Central memory CD8-positive, alpha-beta T cell (primary cell): ENCODE data around the gene PGA5.
"Not testable (repeated sequence)": the region's sequence is repeated elsewhere in the genome, so short reads cannot be mapped to it uniquely, and the experiment has no call there.

Source experiments
- ATAC-seq: fragments of 150-1000 bp; cut with Tn5 transposase; replicated peaks from 2 replicates; pipeline ENCODE4 v1.10.0; 2022; ENCODE audit warnings: mild to moderate bottlenecking, moderate FRiP score, moderate number of reproducible peaks; ENCODE audit not compliant: poor library complexity, severe bottlenecking; ENCODE audit errors: extremely low read depth
- DNase-seq, 2 donors: peaks; one replicate each; pipeline ENCODE4 v3.0.0; 2021; ENCODE audit warnings: low spot score in 2 of 2
- H3K27ac Mint-ChIP-seq: one replicate; pipeline ENCODE4 v1.8.0; 2022; ENCODE audit warnings: low read depth, mild to moderate bottlenecking, moderate library complexity, mixed read lengths
- H3K27me3 Mint-ChIP-seq: one replicate; pipeline ENCODE4 v1.8.0; 2022; ENCODE audit warnings: mixed read lengths
- H3K36me3 Mint-ChIP-seq: one replicate; pipeline ENCODE4 v1.8.0; 2022; ENCODE audit warnings: mild to moderate bottlenecking, moderate library complexity, mixed read lengths; ENCODE audit not compliant: insufficient read depth
- H3K4me1 Mint-ChIP-seq: one replicate; pipeline ENCODE4 v1.8.0; 2022; ENCODE audit warnings: mixed read lengths
- H3K4me3 Mint-ChIP-seq: one replicate; pipeline ENCODE4 v1.8.0; 2022; ENCODE audit warnings: mild to moderate bottlenecking, moderate library complexity, mixed read lengths
- H3K9me3 Mint-ChIP-seq: one replicate; pipeline ENCODE4 v1.8.0; 2022; ENCODE audit warnings: mixed read lengths

Gene PGA5

GRCh38 chr11:61237130-61237529 lies 3.8 kb upstream of the PGA5 start:
- H3K4me3 Mint-ChIP-seq, H3K36me3 Mint-ChIP-seq, H3K4me1 Mint-ChIP-seq, H3K27me3 Mint-ChIP-seq, H3K27ac Mint-ChIP-seq, H3K9me3 Mint-ChIP-seq, DNase-seq, ATAC-seq: not testable (repeated sequence)

DNA sequence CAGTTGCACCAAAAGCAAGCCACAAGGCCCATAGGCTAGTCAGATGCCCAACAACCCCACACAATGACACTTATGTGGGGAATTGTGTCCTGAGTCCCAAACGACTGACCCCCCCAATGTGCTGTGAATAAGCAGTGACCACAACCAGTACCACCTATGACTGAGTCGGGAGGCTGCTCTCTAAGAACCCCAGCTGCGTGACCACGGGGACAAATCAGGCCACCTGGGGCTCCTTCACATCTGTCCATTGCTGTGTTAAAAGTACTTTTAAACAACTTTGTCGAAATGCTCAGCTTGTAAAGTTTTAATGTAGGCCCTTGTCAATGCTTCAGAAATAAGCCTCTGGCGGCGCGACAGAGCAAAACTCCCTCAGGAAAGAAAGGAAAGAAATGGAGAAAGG lies 687 bp upstream of the PGA5 start:
- not testable (repeated sequence) for DNase-seq, H3K4me1 Mint-ChIP-seq, ATAC-seq, H3K27me3 Mint-ChIP-seq, H3K4me3 Mint-ChIP-seq, H3K27ac Mint-ChIP-seq, H3K9me3 Mint-ChIP-seq, H3K36me3 Mint-ChIP-seq

GRCh38 chr11:61241526-61241925 lies 551 bp downstream of the PGA5 start:
- not testable (repeated sequence) for H3K27me3 Mint-ChIP-seq, H3K4me1 Mint-ChIP-seq, H3K9me3 Mint-ChIP-seq, H3K36me3 Mint-ChIP-seq, ATAC-seq, H3K27ac Mint-ChIP-seq, DNase-seq, H3K4me3 Mint-ChIP-seq

- not testable (repeated sequence) for ATAC-seq, H3K27ac Mint-ChIP-seq, DNase-seq, H3K9me3 Mint-ChIP-seq, H3K36me3 Mint-ChIP-seq, H3K4me3 Mint-ChIP-seq, H3K4me1 Mint-ChIP-seq
- H3K27me3 Mint-ChIP-seq: peaks cover 15% of the 10 kb centered on the region
Measured at GRCh38 chr11:61245284-61245964, 4.4 kb downstream of the PGA5 start.

DNA sequence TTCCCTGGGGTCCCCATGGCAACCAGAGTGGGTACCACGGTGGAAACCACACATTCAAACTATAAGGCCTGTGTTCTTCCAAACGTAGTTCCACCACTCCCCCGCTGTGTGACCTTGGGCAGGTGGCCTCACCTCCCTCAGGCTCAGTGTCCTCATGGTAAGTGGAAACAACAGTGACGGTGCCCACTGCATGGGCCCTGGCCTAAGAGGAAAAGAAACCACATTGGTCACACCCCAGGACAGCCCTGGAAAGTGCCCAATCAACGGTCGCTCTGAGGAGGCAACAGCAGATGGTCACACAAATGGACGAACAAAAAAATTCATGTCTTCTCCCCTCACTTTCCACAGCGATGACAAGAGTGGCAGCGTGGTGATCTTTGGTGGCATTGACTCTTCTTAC lies 7.1 kb downstream of the PGA5 start:
- H3K9me3 Mint-ChIP-seq, DNase-seq, ATAC-seq, H3K4me1 Mint-ChIP-seq, H3K4me3 Mint-ChIP-seq, H3K27ac Mint-ChIP-seq, H3K36me3 Mint-ChIP-seq: not testable (repeated sequence)
- peaks cover 26% of the 10 kb centered on the region for H3K27me3 Mint-ChIP-seq

GRCh38 chr11:61249201-61249600 lies 8.2 kb downstream of the PGA5 start:
- H3K4me3 Mint-ChIP-seq, H3K36me3 Mint-ChIP-seq, H3K27ac Mint-ChIP-seq, H3K4me1 Mint-ChIP-seq, ATAC-seq, DNase-seq, H3K9me3 Mint-ChIP-seq: not testable (repeated sequence)
- peaks cover 31% of the 10 kb centered on the region for H3K27me3 Mint-ChIP-seq

DNA sequence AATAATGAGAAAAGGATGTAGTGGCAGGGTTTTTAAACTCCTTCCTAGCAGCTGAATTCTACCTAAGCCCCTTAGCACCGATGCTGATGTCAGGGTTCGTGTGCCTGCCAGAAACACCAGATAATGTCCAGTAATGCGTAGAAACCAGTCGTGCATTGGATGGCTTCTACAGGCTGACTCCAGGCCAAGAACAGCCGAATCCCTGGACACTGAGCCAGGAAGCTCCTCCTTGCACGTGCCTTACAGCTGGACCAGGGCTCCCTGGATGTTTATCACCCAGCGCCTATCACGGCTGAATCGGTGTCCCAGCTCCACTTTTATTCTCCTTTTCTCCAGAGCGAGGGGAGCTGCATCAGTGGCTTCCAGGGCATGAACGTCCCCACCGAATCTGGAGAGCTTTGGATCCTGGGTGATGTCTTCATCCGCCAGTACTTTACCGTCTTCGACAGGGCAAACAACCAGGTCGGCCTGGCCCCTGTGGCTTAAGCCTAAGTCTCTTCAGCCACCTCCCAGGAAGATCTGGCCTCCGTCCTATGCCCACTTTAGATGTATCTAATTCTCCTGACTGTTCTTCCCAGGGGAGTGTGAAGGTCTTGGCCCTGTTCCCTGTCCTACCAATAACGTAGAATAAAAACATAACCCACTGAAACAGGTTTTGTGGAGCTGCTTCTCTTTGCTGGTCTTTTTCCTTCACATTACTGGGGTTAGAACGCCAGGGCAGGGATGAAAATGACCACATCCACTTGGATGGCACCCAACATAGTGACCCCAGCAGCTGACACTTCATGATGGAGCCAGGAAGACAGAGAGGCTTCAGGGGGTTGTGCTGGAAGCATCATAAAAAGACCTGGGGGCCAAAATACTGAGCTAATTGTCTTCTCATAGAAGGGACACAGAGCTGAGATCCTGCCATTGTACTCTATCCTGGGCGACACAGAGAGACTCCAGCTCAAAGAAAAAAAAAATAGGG lies 10.1 kb downstream of the PGA5 start:
- ATAC-seq: not testable (repeated sequence)
- peaks cover 31% of the 10 kb centered on the region for H3K27me3 Mint-ChIP-seq

DNA sequence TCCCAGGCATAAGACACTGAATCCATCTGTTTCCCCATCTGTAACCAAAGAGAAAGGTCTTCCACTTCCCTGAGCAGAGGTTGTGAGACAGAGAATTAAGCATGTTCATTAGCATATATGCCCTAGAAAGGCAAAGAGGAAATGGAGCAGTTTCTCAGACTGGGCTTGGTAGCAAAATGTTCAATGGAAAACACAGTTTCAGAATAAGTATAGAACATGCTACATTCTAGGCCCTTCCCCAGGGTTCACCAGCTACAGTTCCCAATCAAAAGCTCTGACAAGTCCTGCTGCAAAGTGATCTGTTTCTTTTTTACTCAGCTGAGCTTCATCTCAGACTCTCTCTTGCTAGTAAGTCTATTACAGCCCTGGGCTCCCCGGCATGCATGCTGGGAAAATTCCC lies 11.4 kb downstream of the PGA5 start:
- ATAC-seq, DNase-seq, H3K9me3 Mint-ChIP-seq, H3K27ac Mint-ChIP-seq, H3K4me1 Mint-ChIP-seq, H3K36me3 Mint-ChIP-seq, H3K4me3 Mint-ChIP-seq: not testable (repeated sequence)
- H3K27me3 Mint-ChIP-seq: peaks cover 37% of the 10 kb centered on the region

More for the DNA sequence above, 10.1 kb downstream of the PGA5 start:
- not testable (repeated sequence) for H3K27ac Mint-ChIP-seq, H3K36me3 Mint-ChIP-seq, DNase-seq, H3K4me3 Mint-ChIP-seq, H3K9me3 Mint-ChIP-seq, H3K4me1 Mint-ChIP-seq

DNA sequence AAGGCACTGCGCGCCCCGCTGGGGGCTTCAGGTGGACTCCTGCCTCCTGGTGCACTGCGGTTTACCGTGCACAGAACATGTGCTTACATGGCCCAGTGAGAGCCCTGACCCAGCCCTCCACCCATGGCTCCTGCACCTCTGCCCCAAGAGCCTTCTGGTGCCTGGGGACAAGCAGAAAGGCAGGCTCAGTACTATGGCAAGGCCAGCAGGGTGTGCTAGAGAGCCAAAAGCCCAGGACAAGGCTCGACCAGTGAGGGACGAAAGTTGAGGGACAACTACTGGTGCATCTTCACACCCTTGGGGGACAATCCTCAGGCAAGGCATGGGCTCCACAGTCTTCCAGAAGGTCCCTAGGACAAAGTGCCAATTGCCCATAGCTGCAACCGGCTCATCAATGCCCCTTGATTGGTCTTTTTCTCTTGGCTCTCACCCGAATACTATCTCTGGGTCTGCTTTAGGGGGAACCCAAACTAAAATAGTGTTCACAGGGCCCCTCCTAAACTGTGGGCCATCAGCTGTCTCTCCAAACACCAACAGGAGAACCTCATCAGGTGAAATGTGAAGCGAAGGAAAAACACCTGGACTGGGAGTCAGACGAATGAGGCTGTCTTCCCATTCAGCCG lies 13.5 kb downstream of the PGA5 start:
- H3K4me1 Mint-ChIP-seq: no peaks in the 10 kb centered on the region
- no peaks in the 10 kb centered on the region for H3K9me3 Mint-ChIP-seq
- peaks cover 44% of the 10 kb centered on the region for H3K27me3 Mint-ChIP-seq
- peaks cover 2% of the 10 kb centered on the region for H3K36me3 Mint-ChIP-seq
- DNase-seq (peak; percentile 24 to 36), ATAC-seq (no peak)
- H3K4me3 Mint-ChIP-seq: no peak overlapping the region
- H3K27ac Mint-ChIP-seq: no peak overlapping the region

GRCh38 chr11:61256710-61257482 lies 15.9 kb downstream of the PGA5 start:
- ATAC-seq (no peak), DNase-seq (no peak)
- H3K27ac Mint-ChIP-seq: no peak overlapping the region
- no peak overlapping the region for H3K4me3 Mint-ChIP-seq
- H3K4me1 Mint-ChIP-seq: no peaks in the 10 kb centered on the region
- peaks cover 2% of the 10 kb centered on the region for H3K36me3 Mint-ChIP-seq
- H3K27me3 Mint-ChIP-seq: peaks cover 35% of the 10 kb centered on the region
- no peaks in the 10 kb centered on the region for H3K9me3 Mint-ChIP-seq

DNA sequence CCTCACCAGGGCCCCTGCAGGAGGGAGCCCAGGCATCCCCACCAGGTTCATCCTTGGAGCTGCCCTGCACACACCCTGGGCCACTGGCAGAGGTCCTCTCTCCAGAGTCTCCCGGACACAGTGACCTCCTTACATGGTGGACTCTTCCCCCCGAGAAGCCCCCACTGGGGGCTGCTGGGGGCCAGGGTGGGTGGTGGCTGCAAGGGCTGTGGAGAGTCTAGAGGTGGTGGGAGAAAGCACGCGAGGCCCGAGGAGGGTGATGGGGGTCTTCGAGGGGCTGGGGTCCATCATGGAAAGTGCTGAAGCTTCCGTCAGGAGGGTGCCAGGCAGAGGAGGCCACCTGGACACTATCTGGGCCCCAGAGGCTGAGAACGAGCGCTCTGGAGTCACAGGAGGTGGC lies 17.6 kb downstream of the PGA5 start:
- Mint-ChIP-seq H3K36me3 (peaks cover 2% of the 10 kb centered on the region), H3K9me3 (no peaks in the 10 kb centered on the region), H3K27ac (no peak overlapping the region), H3K4me3 (no peak overlapping the region), H3K27me3 (peaks cover 23% of the 10 kb centered on the region), H3K4me1 (no peaks in the 10 kb centered on the region)
- ATAC-seq: no peak
- no peak for DNase-seq

DNA sequence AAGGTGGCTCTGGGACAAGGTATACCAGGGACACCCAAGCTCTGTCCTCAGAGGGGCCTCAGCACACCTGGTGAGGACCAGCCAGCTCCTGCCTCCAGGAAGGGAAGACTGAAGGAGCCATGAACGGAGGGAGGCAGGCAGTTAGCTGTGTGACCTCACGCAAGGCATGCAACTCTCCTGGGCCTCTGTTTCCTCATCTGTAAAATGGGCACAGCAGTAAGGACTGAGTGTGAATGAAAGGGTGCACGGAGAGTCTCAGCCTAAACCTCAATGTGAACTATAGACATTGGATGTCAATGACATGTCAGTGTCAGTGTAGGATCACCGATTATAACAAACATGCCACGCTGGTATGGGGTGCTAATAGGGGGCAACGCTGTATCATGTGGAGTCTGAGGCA lies 18.4 kb downstream of the PGA5 start:
- ATAC-seq: no peak
- no peaks in the 10 kb centered on the region for H3K4me1 Mint-ChIP-seq
- H3K36me3 Mint-ChIP-seq: peaks cover 2% of the 10 kb centered on the region
- H3K4me3 Mint-ChIP-seq: no peak overlapping the region
- no peaks in the 10 kb centered on the region for H3K9me3 Mint-ChIP-seq
- DNase-seq: no peak
- peaks cover 31% of the 10 kb centered on the region for H3K27me3 Mint-ChIP-seq
- no peak overlapping the region for H3K27ac Mint-ChIP-seq
